CD4-positive, CD25-positive, alpha-beta regulatory T cell (primary cell): ENCODE data around the gene BARX2. TPM values are rescaled to one million over a fixed set of nuclear protein-coding genes. Genes with fewer than 3 reads are reported as not detected.
"Not testable (repeated sequence)": the region's sequence is repeated elsewhere in the genome, so short reads cannot be mapped to it uniquely, and the experiment has no call there.

Experiments used
- ATAC-seq, 2 donors: fragments of 150-1000 bp; cut with Tn5 transposase; one replicate each; pipeline ENCODE4 v1.10.0; 2021; ENCODE audit warnings: low read depth in 2 of 2, moderate number of reproducible peaks in 2 of 2, moderate library complexity in 1 of 2
- DNase-seq, 3 donors: peaks; one replicate each; pipeline versions ENCODE4 v3.0.0 to v3.0.0-alpha.2; 2012 to 2022; ENCODE audit warnings: mixed read lengths in 1 of 3
- H3K27ac ChIP-seq: one replicate; pipeline ENCODE4 v1.7.0; 2013; ENCODE audit warnings: mild to moderate bottlenecking, low read length; ENCODE audit not compliant: insufficient read depth, poor library complexity, severe bottlenecking
- H3K27me3 ChIP-seq: one replicate; pipeline ENCODE4 v1.7.0; 2013; ENCODE audit warnings: low read length; ENCODE audit not compliant: control insufficient read depth, insufficient read depth
- H3K36me3 ChIP-seq: one replicate; pipeline ENCODE4 v1.7.0; 2013; ENCODE audit warnings: mild to moderate bottlenecking, low read length, moderate library complexity; ENCODE audit not compliant: control insufficient read depth, insufficient read depth
- H3K4me1 ChIP-seq: 2 replicates; pipeline ENCODE4 v1.7.0; 2013; ENCODE audit warnings: mild to moderate bottlenecking, low read length; ENCODE audit not compliant: insufficient read depth, control insufficient read depth, poor library complexity, severe bottlenecking
- H3K4me3 ChIP-seq: one replicate; pipeline ENCODE4 v1.7.0; 2013; ENCODE audit warnings: low read depth, mild to moderate bottlenecking, low read length, moderate library complexity
- H3K9me3 ChIP-seq, 2 experiments: 1 replicate in 1 of 2; 2 replicates in 1 of 2; pipeline ENCODE4 v1.7.0; 2013; ENCODE audit warnings: low read length in 2 of 2, mild to moderate bottlenecking in 1 of 2, moderate library complexity in 1 of 2; ENCODE audit not compliant: control insufficient read depth in 2 of 2
- H3K27ac Mint-ChIP-seq, 3 donors: one replicate each; pipeline ENCODE4 v1.8.0; 2020 to 2022; ENCODE audit warnings: mild to moderate bottlenecking in 3 of 3, mixed read lengths in 3 of 3, moderate library complexity in 2 of 3
- H3K27me3 Mint-ChIP-seq: one replicate; pipeline ENCODE4 v1.8.0; 2022; ENCODE audit warnings: mild to moderate bottlenecking, mixed read lengths
- H3K36me3 Mint-ChIP-seq: one replicate; pipeline ENCODE4 v1.8.0; 2020; ENCODE audit warnings: mixed read lengths
- H3K4me1 Mint-ChIP-seq, 4 donors: one replicate each; pipeline ENCODE4 v1.8.0; 2020 to 2022; ENCODE audit warnings: mixed read lengths in 4 of 4, mild to moderate bottlenecking in 1 of 4
- H3K4me3 Mint-ChIP-seq, 4 donors: one replicate each; pipeline ENCODE4 v1.8.0; 2020 to 2022; ENCODE audit warnings: mild to moderate bottlenecking in 4 of 4, mixed read lengths in 4 of 4, moderate library complexity in 3 of 4
- H3K9me3 Mint-ChIP-seq, 7 donors: one replicate each; pipeline ENCODE4 v1.8.0; 2020 to 2022; ENCODE audit warnings: mixed read lengths in 7 of 7, mild to moderate bottlenecking in 3 of 7, moderate library complexity in 2 of 7
- polyA plus RNA-seq, 4 donors: library from polyadenylated mRNA; unstranded; fragments of 300-500 nt; fragmentation: Illumina TruSeq; gene quantifications; one replicate each; pipeline ENCODE4 v1.2.3, GENCODE V29; 2021
- total RNA-seq: library from RNA; stranded (reverse); gene quantifications from one replicate; pipeline ENCODE4 v1.2.3, GENCODE V29; 2022

BARX2 gene
- total RNA-seq (not detected), polyA plus RNA-seq (not detected)

GRCh38 chr11:129375751-129376657, at the start of gene BARX2:
TSS of gene BARX2 (plus strand) at chr11:129375848. CDS start at chr11:129376036, 188 bp downstream.
- DNase-seq (peak in 1 of 3 donors; percentile 39), ATAC-seq (no peak)
- Histone ChIP-seq H3K9me3 (no peaks in the 10 kb centered on the region), H3K4me3 (peak within 1 kb of the TSS; percentile 26), H3K36me3 (no peaks in the 10 kb centered on the region), H3K27ac (no peak within 1 kb of the TSS), H3K27me3 (peaks cover 25% of the 10 kb centered on the region), H3K4me1 (peaks cover 10% of the 10 kb centered on the region)
- Mint-ChIP-seq H3K36me3 (no peaks in the 10 kb centered on the region), H3K27ac (peak within 1 kb of the TSS in 1 of 3 donors; percentile 14), H3K4me3 (peak within 1 kb of the TSS; percentile 38 to 80 (median 63)), H3K9me3 (peaks cover 0 to 2% (median 0%) of the 10 kb centered on the region in 7 donors), H3K27me3 (peaks cover 57% of the 10 kb centered on the region), H3K4me1 (peaks cover 0 to 27% (median 3%) of the 10 kb centered on the region in 4 donors)

GRCh38 chr11:129326921-129327320, 48.7 kb upstream of the BARX2 start:
- H3K27ac ChIP-seq, result no peak overlapping the region
- Mint-ChIP-seq H3K27ac (no peak overlapping the region), H3K27me3 (no peaks in the 10 kb centered on the region), H3K4me1 (peaks cover 0 to 3% (median 0%) of the 10 kb centered on the region in 4 donors), H3K4me3 (no peak overlapping the region), H3K9me3 (no peaks in the 10 kb centered on the region), H3K36me3 (no peaks in the 10 kb centered on the region)
- H3K4me3 ChIP-seq, result no peak overlapping the region
- no peaks in the 10 kb centered on the region for H3K27me3 ChIP-seq
- ATAC-seq (no peak), DNase-seq (no peak)
- no peaks in the 10 kb centered on the region for H3K4me1 ChIP-seq
- H3K36me3 ChIP-seq, result no peaks in the 10 kb centered on the region
- H3K9me3 ChIP-seq, result no peaks in the 10 kb centered on the region

GRCh38 chr11:129327708-129328107, 47.9 kb upstream of the BARX2 start:
- H3K4me1 Mint-ChIP-seq, ATAC-seq, H3K9me3 Mint-ChIP-seq, H3K4me3 ChIP-seq, H3K36me3 ChIP-seq, DNase-seq, H3K27ac ChIP-seq, H3K36me3 Mint-ChIP-seq, H3K4me3 Mint-ChIP-seq, H3K27me3 Mint-ChIP-seq, H3K9me3 ChIP-seq, H3K4me1 ChIP-seq, H3K27me3 ChIP-seq: not testable (repeated sequence)
- peak overlapping the region in 1 of 3 donors; percentile 50 for H3K27ac Mint-ChIP-seq

- no peaks in the 10 kb centered on the region for H3K9me3 Mint-ChIP-seq
- no peaks in the 10 kb centered on the region for H3K36me3 ChIP-seq
- DNase-seq, result no peak
- no peak overlapping the region for H3K4me3 Mint-ChIP-seq
- H3K4me1 Mint-ChIP-seq, result peaks cover 0 to 6% (median 0%) of the 10 kb centered on the region in 4 donors
- H3K27ac Mint-ChIP-seq, result no peak overlapping the region
- H3K36me3 Mint-ChIP-seq, result no peaks in the 10 kb centered on the region
- no peak overlapping the region for H3K4me3 ChIP-seq
- no peaks in the 10 kb centered on the region for H3K4me1 ChIP-seq
- no peak overlapping the region for H3K27ac ChIP-seq
- no peaks in the 10 kb centered on the region for H3K9me3 ChIP-seq
- no peaks in the 10 kb centered on the region for H3K27me3 ChIP-seq
- ATAC-seq, result no peak
- no peaks in the 10 kb centered on the region for H3K27me3 Mint-ChIP-seq
Observed at GRCh38 chr11:129328756-129329155, 46.9 kb upstream of the BARX2 start.

GRCh38 chr11:129331217-129331616, 44.4 kb upstream of the BARX2 start:
- no peaks in the 10 kb centered on the region for H3K9me3 ChIP-seq
- no peak overlapping the region for H3K4me3 Mint-ChIP-seq
- H3K27me3 ChIP-seq, result no peaks in the 10 kb centered on the region
- no peaks in the 10 kb centered on the region for H3K4me1 ChIP-seq
- H3K4me3 ChIP-seq, result no peak overlapping the region
- H3K4me1 Mint-ChIP-seq, result peaks cover 0 to 6% (median 0%) of the 10 kb centered on the region in 4 donors
- H3K36me3 ChIP-seq, result no peaks in the 10 kb centered on the region
- ATAC-seq, result no peak
- H3K27ac ChIP-seq, result no peak overlapping the region
- H3K36me3 Mint-ChIP-seq, result no peaks in the 10 kb centered on the region
- H3K27ac Mint-ChIP-seq, result no peak overlapping the region
- DNase-seq, result no peak
- H3K9me3 Mint-ChIP-seq, result peaks cover 0 to 1% (median 0%) of the 10 kb centered on the region in 7 donors
- H3K27me3 Mint-ChIP-seq, result no peaks in the 10 kb centered on the region

GRCh38 chr11:129331871-129332274, 43.8 kb upstream of the BARX2 start:
- peak; percentile 9 to 53 (median 21) for DNase-seq
- H3K4me3 Mint-ChIP-seq, result no peak overlapping the region

GRCh38 chr11:129333873-129334272, 41.8 kb upstream of the BARX2 start:
- Mint-ChIP-seq H3K27ac (no peak overlapping the region), H3K4me3 (no peak overlapping the region), H3K27me3 (no peaks in the 10 kb centered on the region), H3K9me3 (peaks cover 0 to 4% (median 1%) of the 10 kb centered on the region in 7 donors), H3K4me1 (peaks cover 0 to 6% (median 0%) of the 10 kb centered on the region in 4 donors), H3K36me3 (no peaks in the 10 kb centered on the region)
- H3K9me3 ChIP-seq, result no peaks in the 10 kb centered on the region
- ATAC-seq (no peak), DNase-seq (no peak)
- H3K36me3 ChIP-seq, result no peaks in the 10 kb centered on the region
- H3K27me3 ChIP-seq, result no peaks in the 10 kb centered on the region
- no peaks in the 10 kb centered on the region for H3K4me1 ChIP-seq
- no peak overlapping the region for H3K27ac ChIP-seq
- H3K4me3 ChIP-seq, result no peak overlapping the region

More at GRCh38 chr11:129331871-129332274, 43.8 kb upstream of the BARX2 start:
- H3K4me1 Mint-ChIP-seq, result peaks cover 0 to 6% (median 0%) of the 10 kb centered on the region in 4 donors
- no peaks in the 10 kb centered on the region for H3K27me3 ChIP-seq
- H3K27ac Mint-ChIP-seq, result no peak overlapping the region
- peaks cover 0 to 3% (median 0%) of the 10 kb centered on the region in 7 donors for H3K9me3 Mint-ChIP-seq
- no peaks in the 10 kb centered on the region for H3K36me3 ChIP-seq
- no peaks in the 10 kb centered on the region for H3K4me1 ChIP-seq
- H3K27me3 Mint-ChIP-seq, result no peaks in the 10 kb centered on the region
- no peak overlapping the region for H3K4me3 ChIP-seq
- peak in 1 of 2 donors; percentile 43 for ATAC-seq
- H3K27ac ChIP-seq, result no peak overlapping the region
- no peaks in the 10 kb centered on the region for H3K9me3 ChIP-seq
- no peaks in the 10 kb centered on the region for H3K36me3 Mint-ChIP-seq
